Measurements from ENCODE around the gene RNU7-1.

Gene RNU7-1

GRCh38 chr12:6952121-6952862 lies 8.7 kb downstream of the RNU7-1 start:
- TF ChIP-seq CTCF (IDR thresholded peaks at IDR 0.05; ENCODE audit: insufficient read depth, low read length, poor library complexity, severe bottlenecking) (no peak), EZH2phosphoT487 (conservative IDR thresholded peaks at IDR 0.05; ENCODE audit: low read length) (no peak)
- Histone ChIP-seq H3K36me3 (ENCODE audit: low read length) (no peaks in the 10 kb centered on the region), H3K9ac (ENCODE audit: low read length) (peak overlapping the region; percentile 55), H3K4me3 (ENCODE audit: insufficient read depth, low read length, poor library complexity, severe bottlenecking) (peak overlapping the region; percentile 45), H3K27ac (ENCODE audit: low read depth, low read length) (no peak overlapping the region), H3F3A (ENCODE audit: insufficient read depth) (no peaks in the 10 kb centered on the region), H3K4me2 (ENCODE audit: low read depth, low read length, poor library complexity, severe bottlenecking) (peak overlapping the region; percentile 61), H4K20me1 (ENCODE audit: low read depth, low read length) (no peaks in the 10 kb centered on the region), H3K9me2 (replicated peaks; ENCODE audit: insufficient read depth, low read length) (no peaks in the 10 kb centered on the region), H3K79me2 (ENCODE audit: insufficient read depth, low read length) (no peaks in the 10 kb centered on the region), H3K9me3 (ENCODE audit: insufficient read depth, low read length) (no peaks in the 10 kb centered on the region), H3K27me3 (ENCODE audit: low read length) (no peaks in the 10 kb centered on the region), H2AFZ (ENCODE audit: low read depth, low read length, severe bottlenecking) (no peak overlapping the region)

- Histone ChIP-seq H3K27ac (ENCODE audit: low read depth, low read length) (no peak overlapping the region), H4K20me1 (ENCODE audit: low read depth, low read length) (no peaks in the 10 kb centered on the region), H3K9ac (ENCODE audit: low read length) (peak overlapping the region; percentile 55), H3F3A (ENCODE audit: insufficient read depth) (no peaks in the 10 kb centered on the region), H2AFZ (ENCODE audit: low read depth, low read length, severe bottlenecking) (no peak overlapping the region), H3K9me2 (replicated peaks; ENCODE audit: insufficient read depth, low read length) (no peaks in the 10 kb centered on the region), H3K9me3 (ENCODE audit: insufficient read depth, low read length) (no peaks in the 10 kb centered on the region), H3K36me3 (ENCODE audit: low read length) (no peaks in the 10 kb centered on the region), H3K79me2 (ENCODE audit: insufficient read depth, low read length) (no peaks in the 10 kb centered on the region), H3K4me3 (ENCODE audit: insufficient read depth, low read length, poor library complexity, severe bottlenecking) (peak overlapping the region; percentile 35), H3K4me2 (ENCODE audit: low read depth, low read length, poor library complexity, severe bottlenecking) (peak overlapping the region; percentile 61), H3K27me3 (ENCODE audit: low read length) (no peaks in the 10 kb centered on the region)
- TF ChIP-seq EZH2phosphoT487 (conservative IDR thresholded peaks at IDR 0.05; ENCODE audit: low read length), result no peak
- TF ChIP-seq CTCF (IDR thresholded peaks at IDR 0.05; ENCODE audit: insufficient read depth, low read length, poor library complexity, severe bottlenecking), result no peak
Measured at GRCh38 chr12:6952863-6953441, 9.3 kb downstream of the RNU7-1 start.

- Histone ChIP-seq H3K27me3 (ENCODE audit: low read length) (no peaks in the 10 kb centered on the region), H3K4me2 (ENCODE audit: low read depth, low read length, poor library complexity, severe bottlenecking) (peak overlapping the region; percentile 61), H3F3A (ENCODE audit: insufficient read depth) (no peaks in the 10 kb centered on the region), H3K9ac (ENCODE audit: low read length) (peak overlapping the region; percentile 55), H3K9me3 (ENCODE audit: insufficient read depth, low read length) (no peaks in the 10 kb centered on the region), H3K27ac (ENCODE audit: low read depth, low read length) (no peak overlapping the region), H3K9me2 (replicated peaks; ENCODE audit: insufficient read depth, low read length) (no peaks in the 10 kb centered on the region), H4K20me1 (ENCODE audit: low read depth, low read length) (no peaks in the 10 kb centered on the region), H2AFZ (ENCODE audit: low read depth, low read length, severe bottlenecking) (no peak overlapping the region), H3K79me2 (ENCODE audit: insufficient read depth, low read length) (no peaks in the 10 kb centered on the region), H3K4me3 (ENCODE audit: insufficient read depth, low read length, poor library complexity, severe bottlenecking) (peak overlapping the region; percentile 35), H3K36me3 (ENCODE audit: low read length) (no peaks in the 10 kb centered on the region)
- TF ChIP-seq EZH2phosphoT487 (conservative IDR thresholded peaks at IDR 0.05; ENCODE audit: low read length) (no peak), CTCF (IDR thresholded peaks at IDR 0.05; ENCODE audit: insufficient read depth, low read length, poor library complexity, severe bottlenecking) (no peak)
Measured at GRCh38 chr12:6953442-6954315, 10.1 kb downstream of the RNU7-1 start.
